A549 (cell line): ENCODE measurements around the gene SIGMAR1.

ENCODE experiments used
- CBX8 ChIP-seq: fragments of 200-600 bp; sonication (generic); IDR thresholded peaks from 2 replicates; pipeline ENCODE4 v1.6.1; 2016
- CTCF ChIP-seq: fragments of >200 bp; sonication (Bioruptor Twin); formaldehyde crosslinking; IDR thresholded peaks from 3 replicates; pipeline ENCODE4 v1.5.1; 2016
- GATA3 ChIP-seq: IDR thresholded peaks from 2 replicates; pipeline ENCODE4 v1.6.1; 2012; ENCODE audit warnings: borderline replicate concordance
- RAD21 ChIP-seq, 2 experiments: fragments of >200 bp in 1 of 2; sonication (Bioruptor Twin) in 1 of 2; formaldehyde crosslinking in 1 of 2; IDR thresholded peaks in 1 of 2; conservative IDR thresholded peaks in 1 of 2; 2 replicates in 1 of 2; 3 replicates in 1 of 2; pipeline ENCODE4 v1.6.1; 2012 to 2018; ENCODE audit warnings: inconsistent platforms in 1 of 2
- RFX5 ChIP-seq: fragments of 450-650 bp; IDR thresholded peaks from 2 replicates; pipeline ENCODE4 v1.7.1; 2014; ENCODE audit warnings: antibody characterized with exemption, mild to moderate bottlenecking, moderate library complexity

DNA sequence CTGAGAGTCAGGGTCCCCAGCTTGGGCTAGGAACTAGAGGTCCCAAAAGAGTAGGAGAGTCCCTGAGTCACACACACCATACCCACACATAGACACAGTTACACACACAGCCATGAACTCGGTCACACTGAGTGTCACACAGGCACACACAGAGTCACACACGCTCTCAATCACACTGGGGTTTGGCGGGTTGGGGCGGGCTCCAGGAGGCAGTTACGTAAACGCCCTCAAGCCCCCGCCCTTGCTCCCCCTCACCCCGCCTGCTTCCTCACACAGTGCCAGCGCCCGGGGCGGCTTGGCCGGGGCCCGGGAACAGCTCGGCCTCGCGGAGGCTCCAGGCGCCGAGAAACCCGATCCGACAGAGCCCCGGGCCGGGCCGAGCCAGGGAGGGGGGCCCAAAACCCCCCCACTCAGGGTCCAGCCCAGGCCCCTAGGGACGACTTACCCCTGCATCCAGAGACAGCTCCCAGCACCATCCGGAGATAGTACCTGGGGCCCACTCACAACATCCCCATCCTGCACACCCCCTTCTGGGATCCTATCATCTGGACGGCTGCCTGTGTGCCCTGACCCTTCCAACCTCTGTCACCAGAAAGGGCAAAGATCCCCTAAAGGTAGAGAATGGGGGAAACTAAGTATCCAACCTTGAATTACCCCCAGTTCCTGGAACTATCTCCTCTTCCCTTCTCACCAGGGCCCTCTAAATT lies 44.5 kb downstream of the SIGMAR1 start:
- TF ChIP-seq GATA3 (no peak), RAD21 (conservative IDR thresholded peaks at IDR 0.05 in 1 of 2, IDR thresholded peaks at IDR 0.05 in 1 of 2) (no peak), CTCF (no peak), RFX5 (no peak), CBX8 (no peak)
